HepG2 (cell line): ENCODE results near the gene RPH3AL. TPM values are rescaled to one million over a fixed set of nuclear protein-coding genes. Genes with fewer than 3 reads are reported as not detected.
A peak's percentile ranks its signal among the peaks of the same experiment; 100 is the strongest.

Experiments
- ATF1 ChIP-seq: IDR thresholded peaks from 2 replicates; pipeline ENCODE4 v1.6.1; 2016; ENCODE audit warnings: mild to moderate bottlenecking, control low read depth
- BRCA1 ChIP-seq: sonication (generic); formaldehyde crosslinking; IDR thresholded peaks from 2 replicates; pipeline ENCODE4 v1.4.0; 2020; ENCODE audit warnings: missing genetic modification reagents
- EED ChIP-seq: sonication (generic); formaldehyde crosslinking; IDR thresholded peaks from 2 replicates; pipeline ENCODE4 v1.5.0; 2020; ENCODE audit warnings: mild to moderate bottlenecking, missing genetic modification reagents
- FOXA3 ChIP-seq: IDR thresholded peaks from 2 replicates; pipeline ENCODE4 v1.6.1; 2016; ENCODE audit warnings: missing genetic modification reagents, missing compliant biosample characterization
- GATAD1 ChIP-seq: IDR thresholded peaks from 2 replicates; pipeline ENCODE4 v1.6.1; 2016; ENCODE audit warnings: missing genetic modification reagents, missing compliant biosample characterization
- HMG20B ChIP-seq: conservative IDR thresholded peaks from 2 replicates; pipeline ENCODE4 v1.6.1; 2016; ENCODE audit warnings: missing genetic modification reagents, missing compliant biosample characterization
- KDM3A ChIP-seq: IDR thresholded peaks from 2 replicates; pipeline ENCODE4 v1.6.1; 2018; ENCODE audit warnings: low read depth, missing compliant biosample characterization
- MAFK ChIP-seq, 2 experiments: IDR thresholded peaks in 1 of 2; conservative IDR thresholded peaks in 1 of 2; 2 replicates each; pipeline ENCODE4 v1.6.1; 2011; ENCODE audit warnings: improper control_type of control experiment in 2 of 2, low read length in 2 of 2
- MED1 ChIP-seq: sonication (generic); formaldehyde crosslinking; IDR thresholded peaks from 2 replicates; pipeline ENCODE4 v1.4.0; 2020; ENCODE audit warnings: missing genetic modification reagents
- MTA1 ChIP-seq: sonication (generic); formaldehyde crosslinking; IDR thresholded peaks from 2 replicates; pipeline ENCODE4 v1.4.0; 2020; ENCODE audit warnings: missing genetic modification reagents, mild to moderate bottlenecking, borderline replicate concordance
- MXI1 ChIP-seq: IDR thresholded peaks from 3 replicates; pipeline ENCODE4 v1.6.1; 2012; ENCODE audit warnings: low read depth, low read length, inconsistent platforms, borderline replicate concordance
- NFYC ChIP-seq: IDR thresholded peaks from 2 replicates; pipeline ENCODE4 v1.6.1; 2016; ENCODE audit warnings: missing genetic modification reagents, missing compliant biosample characterization
- NR2C2 ChIP-seq: sonication (generic); formaldehyde crosslinking; IDR thresholded peaks from 2 replicates; pipeline ENCODE4 v1.4.0; 2020; ENCODE audit warnings: missing genetic modification reagents, mild to moderate bottlenecking, moderate library complexity, borderline replicate concordance
- RELA ChIP-seq: sonication (generic); formaldehyde crosslinking; IDR thresholded peaks from 2 replicates; pipeline ENCODE4 v1.4.0; 2020; ENCODE audit warnings: missing genetic modification reagents
- RFX3 ChIP-seq: IDR thresholded peaks from 2 replicates; pipeline ENCODE4 v1.6.1; 2016; ENCODE audit warnings: missing biosample characterization, missing genetic modification reagents
- RXRA ChIP-seq: sonication (generic); formaldehyde crosslinking; IDR thresholded peaks from 2 replicates; pipeline ENCODE4 v1.5.1; 2020; ENCODE audit warnings: missing genetic modification reagents
- SOX5 ChIP-seq: IDR thresholded peaks from 2 replicates; pipeline ENCODE4 v1.6.1; 2016; ENCODE audit warnings: borderline replicate concordance
- ZFP36L2 ChIP-seq: sonication (generic); formaldehyde crosslinking; IDR thresholded peaks from 2 replicates; pipeline ENCODE4 v1.4.0; 2020; ENCODE audit warnings: missing genetic modification reagents
- ZNF264 ChIP-seq: sonication (generic); formaldehyde crosslinking; IDR thresholded peaks from 2 replicates; pipeline ENCODE4 v1.4.0; 2020; ENCODE audit warnings: missing genetic modification reagents
- ZNF329 ChIP-seq: sonication (generic); formaldehyde crosslinking; IDR thresholded peaks from 2 replicates; pipeline ENCODE4 v1.9.0; 2021; ENCODE audit warnings: low read depth, mild to moderate bottlenecking, missing genetic modification reagents
- ZNF333 ChIP-seq: sonication (generic); formaldehyde crosslinking; IDR thresholded peaks from 2 replicates; pipeline ENCODE4 v1.4.0; 2020; ENCODE audit warnings: mild to moderate bottlenecking, missing genetic modification reagents, borderline replicate concordance
- ZNF34 ChIP-seq: sonication (generic); formaldehyde crosslinking; IDR thresholded peaks from 2 replicates; pipeline ENCODE4 v1.4.0; 2020; ENCODE audit warnings: mild to moderate bottlenecking, missing genetic modification reagents, borderline replicate concordance
- ZNF446 ChIP-seq: sonication (generic); formaldehyde crosslinking; IDR thresholded peaks from 2 replicates; pipeline ENCODE4 v1.5.0; 2020; ENCODE audit warnings: mild to moderate bottlenecking, missing genetic modification reagents
- ZNF460 ChIP-seq: sonication (generic); formaldehyde crosslinking; IDR thresholded peaks from 2 replicates; pipeline ENCODE4 v1.5.1; 2020; ENCODE audit warnings: missing genetic modification reagents, mild to moderate bottlenecking, borderline replicate concordance
- ZNF530 ChIP-seq: sonication (generic); formaldehyde crosslinking; IDR thresholded peaks from 2 replicates; pipeline ENCODE4 v1.5.0; 2020; ENCODE audit warnings: low read depth, mild to moderate bottlenecking, missing genetic modification reagents
- ZNF543 ChIP-seq: sonication (generic); formaldehyde crosslinking; IDR thresholded peaks from 2 replicates; pipeline ENCODE4 v1.4.0; 2020; ENCODE audit warnings: mild to moderate bottlenecking, missing genetic modification reagents
- ZNF644 ChIP-seq: IDR thresholded peaks from 2 replicates; pipeline ENCODE4 v1.6.1; 2016; ENCODE audit warnings: low read depth
- ZNF766 ChIP-seq: sonication (generic); formaldehyde crosslinking; IDR thresholded peaks from 2 replicates; pipeline ENCODE4 v1.5.0; 2020; ENCODE audit warnings: missing genetic modification reagents, borderline replicate concordance
- ZNF816 ChIP-seq: sonication (generic); formaldehyde crosslinking; IDR thresholded peaks from 2 replicates; pipeline ENCODE4 v1.8.0; 2022; ENCODE audit warnings: missing genetic modification reagents, mild to moderate bottlenecking, borderline replicate concordance
- ZSCAN31 ChIP-seq: sonication (generic); formaldehyde crosslinking; IDR thresholded peaks from 2 replicates; pipeline ENCODE4 v1.5.0; 2020; ENCODE audit warnings: low read depth, mild to moderate bottlenecking, missing genetic modification reagents
- polyA plus RNA-seq, 8 experiments: library from polyadenylated mRNA; depleted of rRNA in 3 of 8; stranded (reverse) in 7 of 8; unstranded in 1 of 8; fragments of >200 nt; fragmentation: Illumina TruSeq in 4 of 8; extraction: Trizol in 4 of 8; gene quantifications; 2 replicates each; pipeline versions ENCODE4 v1.2.1 to v1.2.3, GENCODE V29; 2011 to 2016; ENCODE audit warnings: low read depth in 4 of 8, missing spikeins in 1 of 8, mixed read lengths in 1 of 8; ENCODE audit not compliant: insufficient read depth in 1 of 8
- total RNA-seq, 5 experiments: library from RNA; depleted of rRNA; stranded (reverse); fragments of >200 nt; fragmentation: Illumina TruSeq; extraction: Trizol; gene quantifications; 2 replicates each; pipeline ENCODE4 v1.2.3, GENCODE V29; 2016; ENCODE audit warnings: low read depth in 1 of 5
- TF ChIP-seq, protein P1 (sequence below): sonication (generic); formaldehyde crosslinking; IDR thresholded peaks from 2 replicates; pipeline ENCODE4 v1.4.0; 2020; ENCODE audit warnings: missing genetic modification reagents
- TF ChIP-seq, protein P2 (sequence below): IDR thresholded peaks from 2 replicates; pipeline ENCODE4 v1.6.1; 2016; ENCODE audit warnings: missing genetic modification reagents, missing compliant biosample characterization

The RPH3AL gene
- total and polyA plus RNA-seq, 2 of the 13 experiments (the other 11 are each of a cell fraction or from before 2014, with no cell fraction given), result 7.8 to 16.4 TPM

DNA sequence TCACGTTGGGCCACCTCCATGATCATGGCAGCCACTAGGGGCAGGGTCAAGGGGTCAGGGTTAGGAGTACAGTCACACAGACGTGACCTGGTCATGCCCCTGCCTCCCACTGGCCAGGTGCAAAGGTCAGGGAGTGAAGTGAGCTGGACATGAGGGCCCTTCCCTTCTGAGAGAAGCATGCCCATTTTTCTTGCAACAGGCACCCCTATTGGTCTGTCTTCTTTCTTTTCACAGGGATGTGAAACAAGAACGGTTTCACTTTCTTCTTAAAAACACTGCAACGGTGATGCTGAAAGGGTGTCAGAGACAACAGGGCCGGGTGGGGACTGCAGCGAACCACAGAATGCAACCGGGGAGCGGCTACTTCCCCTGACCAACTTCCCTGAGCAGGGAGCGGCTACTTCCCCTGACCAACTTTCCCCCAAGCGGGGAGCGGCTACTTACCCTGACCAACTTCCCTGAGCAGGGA is 119.1 kb downstream of the RPH3AL start (continued):
- TF ChIP-seq, protein P1, sequence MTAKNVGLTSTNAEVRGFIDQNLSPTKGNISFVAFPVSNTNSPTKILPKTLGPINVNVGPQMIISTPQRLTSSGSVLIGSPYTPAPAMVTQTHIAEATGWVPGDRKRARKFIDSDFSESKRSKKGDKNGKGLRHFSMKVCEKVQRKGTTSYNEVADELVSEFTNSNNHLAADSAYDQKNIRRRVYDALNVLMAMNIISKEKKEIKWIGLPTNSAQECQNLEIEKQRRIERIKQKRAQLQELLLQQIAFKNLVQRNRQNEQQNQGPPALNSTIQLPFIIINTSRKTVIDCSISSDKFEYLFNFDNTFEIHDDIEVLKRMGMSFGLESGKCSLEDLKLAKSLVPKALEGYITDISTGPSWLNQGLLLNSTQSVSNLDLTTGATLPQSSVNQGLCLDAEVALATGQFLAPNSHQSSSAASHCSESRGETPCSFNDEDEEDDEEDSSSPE (CRISPR knock-in tag), result no peak
- no peak for TF ChIP-seq BRCA1 (CRISPR knock-in tag)
- peak; percentile 99 for TF ChIP-seq RXRA (CRISPR knock-in tag)
- TF ChIP-seq EED (CRISPR knock-in tag), result no peak
- no peak for TF ChIP-seq RELA (CRISPR knock-in tag)
- no peak for TF ChIP-seq MAFK (conservative IDR thresholded peaks at IDR 0.05 in 1 of 2, IDR thresholded peaks at IDR 0.05 in 1 of 2; ENCODE audit: low read length in 2 of 2)
- TF ChIP-seq ZNF644 (CRISPR knock-in tag), result peak; percentile 36; the same call in 1 of the 2 replicates
- 0 out of 2 replicates have a peak, but pooled peaks have one; percentile 57 for TF ChIP-seq KDM3A (CRISPR knock-in tag)
- no peak for TF ChIP-seq ZNF264 (CRISPR knock-in tag)
- TF ChIP-seq NFYC (CRISPR knock-in tag), result no peak
- TF ChIP-seq ZNF816 (CRISPR knock-in tag), result no peak
- peak; percentile 43; the same call in 1 of the 2 replicates for TF ChIP-seq GATAD1
- TF ChIP-seq NR2C2 (CRISPR knock-in tag), result peak; percentile 95
- TF ChIP-seq, protein P2, sequence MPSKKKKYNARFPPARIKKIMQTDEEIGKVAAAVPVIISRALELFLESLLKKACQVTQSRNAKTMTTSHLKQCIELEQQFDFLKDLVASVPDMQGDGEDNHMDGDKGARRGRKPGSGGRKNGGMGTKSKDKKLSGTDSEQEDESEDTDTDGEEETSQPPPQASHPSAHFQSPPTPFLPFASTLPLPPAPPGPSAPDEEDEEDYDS (CRISPR knock-in tag), result no peak
- TF ChIP-seq MED1 (CRISPR knock-in tag), result 0 out of 2 replicates have a peak, but pooled peaks have one; percentile 60
- no peak for TF ChIP-seq ZNF530 (CRISPR knock-in tag)
- TF ChIP-seq ZFP36L2 (CRISPR knock-in tag), result no peak
- no peak for TF ChIP-seq HMG20B (CRISPR knock-in tag)
- TF ChIP-seq ZNF460 (CRISPR knock-in tag), result no peak
- TF ChIP-seq ZNF446 (CRISPR knock-in tag), result no peak
- TF ChIP-seq RFX3 (CRISPR knock-in tag), result no peak
- no peak for TF ChIP-seq ZNF329 (CRISPR knock-in tag)
- no peak for TF ChIP-seq ZNF333
- TF ChIP-seq MXI1, result no peak
- no peak for TF ChIP-seq ZNF766 (CRISPR knock-in tag)
- 0 out of 2 replicates have a peak, but pooled peaks have one; percentile 13 for TF ChIP-seq SOX5 (CRISPR knock-in tag)
- TF ChIP-seq ZNF34 (CRISPR knock-in tag), result no peak
- no peak for TF ChIP-seq ZNF543 (CRISPR knock-in tag)
- peak; percentile 91 for TF ChIP-seq MTA1 (CRISPR knock-in tag)
- peak; percentile 32; the same call in 1 of the 2 replicates for TF ChIP-seq FOXA3
- TF ChIP-seq ZSCAN31 (CRISPR knock-in tag), result no peak
- no peak for TF ChIP-seq ATF1
